HEK293 (cell line): ENCODE data around the gene SMIM32.

ENCODE experiments used
- CTCF ChIA-PET: fragments of 350-600 bp; formaldehyde crosslinking; extraction: SDS; loops from one replicate; lab custom pipeline; 2021; ENCODE audit warnings: antibody characterized with exemption; lab: Yijun Ruan, JAX
- POLR2A ChIA-PET: fragments of 300-600 bp; formaldehyde crosslinking; extraction: SDS; loops from one replicate; lab custom pipeline; 2020; ENCODE audit warnings: antibody characterized with exemption, inconsistent platforms; lab: Yijun Ruan, JAX
- H3K27ac ChIP-seq: fragments of 200-500 bp; sonication (Bioruptor generic); 2 replicates; pipeline ENCODE4 v1.5.1; 2014; ENCODE audit warnings: low read depth, low read length, control low read depth, inconsistent platforms; ENCODE audit errors: extremely low read depth
- H3K36me3 ChIP-seq, 2 experiments: fragments of 200-500 bp in 1 of 2; sonication (Bioruptor generic) in 1 of 2; 1 replicate in 1 of 2; 2 replicates in 1 of 2; pipeline ENCODE4 v1.5.1; 2014 to 2017; ENCODE audit warnings: inconsistent platforms in 2 of 2, low read length in 2 of 2; ENCODE audit not compliant: control insufficient read depth in 2 of 2, insufficient read depth in 1 of 2
- H3K4me1 ChIP-seq: fragments of 200-500 bp; sonication (Bioruptor generic); 2 replicates; pipeline ENCODE4 v1.5.1; 2014; ENCODE audit warnings: mild to moderate bottlenecking, low read length, inconsistent platforms; ENCODE audit not compliant: control insufficient read depth, insufficient read depth
- H3K4me3 ChIP-seq: 2 replicates; pipeline ENCODE4 v1.5.1; 2011; ENCODE audit warnings: low read depth, mild to moderate bottlenecking, control low read depth, low read length, moderate library complexity
- H3K9me3 ChIP-seq: fragments of 200-500 bp; sonication (Bioruptor generic); 2 replicates; pipeline ENCODE4 v1.5.1; 2014; ENCODE audit warnings: low read depth, low read length, inconsistent platforms; ENCODE audit not compliant: control insufficient read depth, insufficient read depth
- KLF7 ChIP-seq: fragments of 450-650 bp; formaldehyde crosslinking; IDR thresholded peaks from 2 replicates; pipeline ENCODE4 v1.5.1; 2016; ENCODE audit warnings: missing biosample characterization, missing genetic modification characterization, borderline replicate concordance
- MZF1 ChIP-seq: fragments of 450-650 bp; formaldehyde crosslinking; IDR thresholded peaks from 2 replicates; pipeline ENCODE4 v1.5.1; 2017; ENCODE audit warnings: missing biosample characterization, missing genetic modification characterization, borderline replicate concordance
- SP3 ChIP-seq: fragments of 450-650 bp; formaldehyde crosslinking; IDR thresholded peaks from 2 replicates; pipeline ENCODE4 v1.5.1; 2016; ENCODE audit warnings: missing biosample characterization, missing genetic modification characterization
- ZNF121 ChIP-seq: fragments of 450-650 bp; formaldehyde crosslinking; IDR thresholded peaks from 2 replicates; pipeline ENCODE4 v1.5.1; 2016; ENCODE audit warnings: missing biosample characterization, missing genetic modification characterization
- ZNF133 ChIP-seq: fragments of 450-650 bp; formaldehyde crosslinking; IDR thresholded peaks from 2 replicates; pipeline ENCODE4 v1.5.1; 2016; ENCODE audit warnings: missing biosample characterization, missing genetic modification characterization
- ZNF146 ChIP-seq: fragments of 450-650 bp; formaldehyde crosslinking; IDR thresholded peaks from 2 replicates; pipeline ENCODE4 v1.5.1; 2016; ENCODE audit warnings: missing biosample characterization, missing genetic modification characterization
- ZNF211 ChIP-seq: fragments of 450-650 bp; formaldehyde crosslinking; IDR thresholded peaks from 2 replicates; pipeline ENCODE4 v1.5.1; 2016; ENCODE audit warnings: low read depth, missing biosample characterization, missing genetic modification characterization
- ZNF354C ChIP-seq: fragments of 450-650 bp; formaldehyde crosslinking; IDR thresholded peaks from 2 replicates; pipeline ENCODE4 v1.5.1; 2016; ENCODE audit warnings: missing biosample characterization, missing genetic modification characterization, low read depth, borderline replicate concordance
- ZNF426 ChIP-seq: fragments of 450-650 bp; formaldehyde crosslinking; IDR thresholded peaks from 2 replicates; pipeline ENCODE4 v1.5.1; 2017; ENCODE audit warnings: missing biosample characterization, missing genetic modification characterization, mild to moderate bottlenecking, inconsistent platforms, moderate library complexity
- ZNF510 ChIP-seq: fragments of 450-650 bp; formaldehyde crosslinking; IDR thresholded peaks from 2 replicates; pipeline ENCODE4 v1.5.1; 2018; ENCODE audit warnings: mild to moderate bottlenecking, missing genetic modification characterization, missing biosample characterization; ENCODE audit not compliant: insufficient replicate concordance
- ZNF561 ChIP-seq: fragments of 450-650 bp; IDR thresholded peaks from 2 replicates; pipeline ENCODE4 v1.5.1; 2018; ENCODE audit warnings: missing biosample characterization, missing genetic modification characterization, borderline replicate concordance
- ZNF660 ChIP-seq: fragments of 450-650 bp; IDR thresholded peaks from 2 replicates; pipeline ENCODE4 v1.5.1; 2018; ENCODE audit warnings: missing biosample characterization, mild to moderate bottlenecking, missing genetic modification characterization
- ZNF791 ChIP-seq: fragments of 450-650 bp; formaldehyde crosslinking; IDR thresholded peaks from 2 replicates; pipeline ENCODE4 v1.5.1; 2016; ENCODE audit warnings: missing biosample characterization, missing genetic modification characterization
- ZXDB ChIP-seq: fragments of 450-650 bp; formaldehyde crosslinking; IDR thresholded peaks from 2 replicates; pipeline ENCODE4 v1.5.1; 2016; ENCODE audit warnings: missing biosample characterization, missing genetic modification characterization
- TF ChIP-seq, protein P1 (sequence below): fragments of 450-650 bp; formaldehyde crosslinking; IDR thresholded peaks from 2 replicates; pipeline ENCODE4 v1.5.1; 2016; ENCODE audit warnings: missing biosample characterization, missing genetic modification characterization
- TF ChIP-seq, protein P2 (sequence below): fragments of 450-650 bp; formaldehyde crosslinking; IDR thresholded peaks from 2 replicates; pipeline ENCODE4 v1.5.1; 2016; ENCODE audit warnings: missing biosample characterization, missing genetic modification characterization
- TF ChIP-seq, protein P3 (sequence below): fragments of 450-650 bp; formaldehyde crosslinking; IDR thresholded peaks from 2 replicates; pipeline ENCODE4 v1.5.1; 2016; ENCODE audit warnings: missing biosample characterization, missing genetic modification characterization
- TF ChIP-seq, protein P4 (sequence below): fragments of 450-650 bp; IDR thresholded peaks from 2 replicates; pipeline ENCODE4 v1.5.1; 2018; ENCODE audit warnings: missing biosample characterization, mild to moderate bottlenecking, missing genetic modification characterization
- TF ChIP-seq, protein P5 (sequence below): fragments of 450-650 bp; formaldehyde crosslinking; IDR thresholded peaks from 2 replicates; pipeline ENCODE4 v1.5.1; 2016; ENCODE audit warnings: missing biosample characterization, missing genetic modification characterization

SMIM32 gene

DNA sequence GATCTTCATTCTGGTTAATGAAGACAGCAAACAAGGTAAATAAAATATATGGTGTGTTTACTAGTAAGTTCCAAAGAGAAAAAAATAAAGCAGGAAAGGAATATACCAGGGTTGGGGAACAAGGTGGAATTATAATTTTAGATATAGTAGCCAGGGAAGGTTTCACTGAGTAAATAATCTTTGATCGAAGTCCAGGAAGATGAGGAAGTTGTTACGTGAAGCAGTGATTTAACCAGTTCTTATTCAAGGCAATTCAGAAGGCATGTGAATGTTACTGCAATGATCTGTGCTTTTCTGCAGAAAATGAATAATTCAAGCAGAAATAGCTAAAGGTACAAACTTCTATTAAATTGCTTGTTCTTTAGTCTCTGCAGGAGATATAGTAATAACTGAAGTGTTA, 6.2 kb downstream of the SMIM32 start (continued):
- TF ChIP-seq, protein P1, sequence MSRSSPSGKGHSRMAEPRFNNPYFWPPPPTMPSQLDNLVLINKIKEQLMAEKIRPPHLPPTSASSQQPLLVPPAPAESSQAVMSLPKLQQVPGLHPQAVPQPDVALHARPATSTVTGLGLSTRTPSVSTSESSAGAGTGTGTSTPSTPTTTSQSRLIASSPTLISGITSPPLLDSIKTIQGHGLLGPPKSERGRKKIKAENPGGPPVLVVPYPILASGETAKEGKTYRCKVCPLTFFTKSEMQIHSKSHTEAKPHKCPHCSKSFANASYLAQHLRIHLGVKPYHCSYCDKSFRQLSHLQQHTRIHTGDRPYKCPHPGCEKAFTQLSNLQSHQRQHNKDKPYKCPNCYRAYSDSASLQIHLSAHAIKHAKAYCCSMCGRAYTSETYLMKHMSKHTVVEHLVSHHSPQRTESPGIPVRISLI (tag by site-specific recombination), result no peak
- TF ChIP-seq, protein P2, sequence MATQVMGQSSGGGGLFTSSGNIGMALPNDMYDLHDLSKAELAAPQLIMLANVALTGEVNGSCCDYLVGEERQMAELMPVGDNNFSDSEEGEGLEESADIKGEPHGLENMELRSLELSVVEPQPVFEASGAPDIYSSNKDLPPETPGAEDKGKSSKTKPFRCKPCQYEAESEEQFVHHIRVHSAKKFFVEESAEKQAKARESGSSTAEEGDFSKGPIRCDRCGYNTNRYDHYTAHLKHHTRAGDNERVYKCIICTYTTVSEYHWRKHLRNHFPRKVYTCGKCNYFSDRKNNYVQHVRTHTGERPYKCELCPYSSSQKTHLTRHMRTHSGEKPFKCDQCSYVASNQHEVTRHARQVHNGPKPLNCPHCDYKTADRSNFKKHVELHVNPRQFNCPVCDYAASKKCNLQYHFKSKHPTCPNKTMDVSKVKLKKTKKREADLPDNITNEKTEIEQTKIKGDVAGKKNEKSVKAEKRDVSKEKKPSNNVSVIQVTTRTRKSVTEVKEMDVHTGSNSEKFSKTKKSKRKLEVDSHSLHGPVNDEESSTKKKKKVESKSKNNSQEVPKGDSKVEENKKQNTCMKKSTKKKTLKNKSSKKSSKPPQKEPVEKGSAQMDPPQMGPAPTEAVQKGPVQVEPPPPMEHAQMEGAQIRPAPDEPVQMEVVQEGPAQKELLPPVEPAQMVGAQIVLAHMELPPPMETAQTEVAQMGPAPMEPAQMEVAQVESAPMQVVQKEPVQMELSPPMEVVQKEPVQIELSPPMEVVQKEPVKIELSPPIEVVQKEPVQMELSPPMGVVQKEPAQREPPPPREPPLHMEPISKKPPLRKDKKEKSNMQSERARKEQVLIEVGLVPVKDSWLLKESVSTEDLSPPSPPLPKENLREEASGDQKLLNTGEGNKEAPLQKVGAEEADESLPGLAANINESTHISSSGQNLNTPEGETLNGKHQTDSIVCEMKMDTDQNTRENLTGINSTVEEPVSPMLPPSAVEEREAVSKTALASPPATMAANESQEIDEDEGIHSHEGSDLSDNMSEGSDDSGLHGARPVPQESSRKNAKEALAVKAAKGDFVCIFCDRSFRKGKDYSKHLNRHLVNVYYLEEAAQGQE (tag by site-specific recombination), result no peak

DNA sequence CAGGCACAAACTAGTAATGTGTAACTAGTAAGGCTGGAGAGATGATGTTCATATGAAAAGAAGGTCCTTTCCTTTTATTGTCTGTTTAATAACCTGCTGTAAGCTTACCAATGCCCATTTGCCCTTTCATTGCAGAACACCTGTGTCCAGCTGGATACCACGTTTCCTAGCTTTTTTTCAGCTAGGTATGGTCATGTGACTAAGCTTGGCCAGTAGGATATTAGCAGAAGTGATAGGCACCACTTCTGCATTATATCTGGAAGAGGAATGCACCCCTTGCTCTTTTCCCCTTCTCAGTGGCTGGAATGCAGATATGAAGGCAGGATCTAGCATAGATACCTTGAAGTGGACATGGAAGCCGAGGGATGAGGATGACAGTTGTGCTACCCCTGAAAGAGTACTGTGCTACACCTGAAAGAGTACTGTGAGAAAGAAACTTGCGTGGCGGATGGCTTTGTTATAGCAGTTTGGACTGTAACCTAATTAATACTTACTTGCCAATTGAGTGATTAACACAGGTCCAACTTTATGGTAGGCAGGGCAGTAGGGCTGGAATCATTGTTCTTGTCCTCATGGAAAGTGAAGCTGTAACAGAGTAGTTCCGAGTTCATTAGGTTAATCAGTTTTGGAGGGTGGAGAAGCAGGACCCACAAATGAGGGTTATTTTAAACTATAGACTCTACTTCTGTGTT, 6.8 kb downstream of the SMIM32 start:
- Histone ChIP-seq H3K27ac (no peak overlapping the region), H3K4me3 (no peak overlapping the region), H3K36me3 (peaks cover 0 to 38% of the 10 kb centered on the region in 2 experiments; a peak in 1 of 3 replicates), H3K9me3 (no peaks in the 10 kb centered on the region), H3K4me1 (no peaks in the 10 kb centered on the region)
- no peak for TF ChIP-seq KLF7 (tag by site-specific recombination)
- no peak for TF ChIP-seq ZNF121 (tag by site-specific recombination)
- TF ChIP-seq SP3, result no peak
- TF ChIP-seq ZNF211 (tag by site-specific recombination), result no peak
- TF ChIP-seq, protein P3, sequence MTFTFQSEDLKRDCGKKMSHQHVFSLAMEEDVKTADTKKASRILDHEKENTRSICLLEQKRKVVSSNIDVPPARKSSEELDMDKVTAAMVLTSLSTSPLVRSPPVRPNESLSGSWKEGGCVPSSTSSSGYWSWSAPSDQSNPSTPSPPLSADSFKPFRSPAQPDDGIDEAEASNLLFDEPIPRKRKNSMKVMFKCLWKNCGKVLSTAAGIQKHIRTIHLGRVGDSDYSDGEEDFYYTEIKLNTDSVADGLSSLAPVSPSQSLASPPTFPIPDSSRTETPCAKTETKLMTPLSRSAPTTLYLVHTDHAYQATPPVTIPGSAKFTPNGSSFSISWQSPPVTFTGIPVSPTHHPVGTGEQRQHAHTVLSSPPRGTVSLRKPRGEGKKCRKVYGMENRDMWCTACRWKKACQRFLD (tag by site-specific recombination), result no peak
- TF ChIP-seq ZNF561 (tag by site-specific recombination), result no peak
- TF ChIP-seq ZNF510 (tag by site-specific recombination), result no peak
- CTCF ChIA-PET, result interaction anchor here (0.9 to 1.6 kb wide), 3 partner anchors 9 to 102 kb away, joined by 3 to 10 read pairs (median 3); no protein-coding TSS in a partner anchor
- POLR2A ChIA-PET, result no interaction called here

DNA sequence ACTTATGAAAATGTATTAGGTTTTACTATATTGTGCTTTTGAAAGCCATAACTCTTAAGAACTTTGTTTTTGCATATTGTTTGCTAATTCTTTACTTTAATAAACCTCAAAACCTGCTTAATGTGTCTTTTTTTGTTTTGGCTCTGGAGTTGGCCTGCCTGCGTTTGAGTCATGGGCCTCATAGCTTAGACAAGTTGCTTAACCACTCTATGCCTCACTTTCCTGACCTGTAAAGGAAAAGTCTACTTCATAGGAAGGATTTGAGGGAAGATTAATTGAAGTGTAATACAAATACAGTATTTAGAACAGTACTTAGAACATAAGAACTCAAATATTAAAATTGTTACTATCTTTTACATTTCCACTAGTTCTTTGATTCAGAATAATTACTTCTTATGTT, 10.3 kb downstream of the SMIM32 start:
- H3K36me3 ChIP-seq, result peaks cover 4 to 40% of the 10 kb centered on the region in 2 experiments; a peak in 2 of 3 replicates

More for the DNA sequence above, 10.3 kb downstream of the SMIM32 start:
- no peaks in the 10 kb centered on the region for H3K4me1 ChIP-seq
- no peak overlapping the region for H3K4me3 ChIP-seq
- no peaks in the 10 kb centered on the region for H3K9me3 ChIP-seq
- TF ChIP-seq ZNF660 (tag by site-specific recombination) (no peak), ZNF426 (tag by site-specific recombination) (no peak), ZNF791 (no peak), ZNF146 (tag by site-specific recombination) (no peak), ZNF133 (tag by site-specific recombination) (no peak), MZF1 (tag by site-specific recombination) (no peak), ZNF354C (tag by site-specific recombination) (no peak), ZXDB (no peak)
- TF ChIP-seq, protein P4, sequence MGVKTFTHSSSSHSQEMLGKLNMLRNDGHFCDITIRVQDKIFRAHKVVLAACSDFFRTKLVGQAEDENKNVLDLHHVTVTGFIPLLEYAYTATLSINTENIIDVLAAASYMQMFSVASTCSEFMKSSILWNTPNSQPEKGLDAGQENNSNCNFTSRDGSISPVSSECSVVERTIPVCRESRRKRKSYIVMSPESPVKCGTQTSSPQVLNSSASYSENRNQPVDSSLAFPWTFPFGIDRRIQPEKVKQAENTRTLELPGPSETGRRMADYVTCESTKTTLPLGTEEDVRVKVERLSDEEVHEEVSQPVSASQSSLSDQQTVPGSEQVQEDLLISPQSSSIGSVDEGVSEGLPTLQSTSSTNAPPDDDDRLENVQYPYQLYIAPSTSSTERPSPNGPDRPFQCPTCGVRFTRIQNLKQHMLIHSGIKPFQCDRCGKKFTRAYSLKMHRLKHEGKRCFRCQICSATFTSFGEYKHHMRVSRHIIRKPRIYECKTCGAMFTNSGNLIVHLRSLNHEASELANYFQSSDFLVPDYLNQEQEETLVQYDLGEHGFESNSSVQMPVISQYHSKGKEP, result no peak
- TF ChIP-seq, protein P5, sequence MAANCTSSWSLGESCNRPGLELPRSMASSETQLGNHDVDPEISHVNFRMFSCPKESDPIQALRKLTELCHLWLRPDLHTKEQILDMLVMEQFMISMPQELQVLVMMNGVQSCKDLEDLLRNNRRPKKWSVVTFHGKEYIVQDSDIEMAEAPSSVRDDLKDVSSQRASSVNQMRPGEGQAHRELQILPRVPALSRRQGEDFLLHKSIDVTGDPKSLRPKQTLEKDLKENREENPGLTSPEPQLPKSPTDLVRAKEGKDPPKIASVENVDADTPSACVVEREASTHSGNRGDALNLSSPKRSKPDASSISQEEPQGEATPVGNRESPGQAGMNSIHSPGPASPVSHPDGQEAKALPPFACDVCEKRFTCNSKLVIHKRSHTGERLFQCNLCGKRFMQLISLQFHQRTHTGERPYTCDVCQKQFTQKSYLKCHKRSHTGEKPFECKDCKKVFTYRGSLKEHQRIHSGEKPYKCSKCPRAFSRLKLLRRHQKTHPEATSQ (tag by site-specific recombination), result no peak
- TF ChIP-seq, all 188 proteins: peak for 0
- CTCF ChIA-PET, result interaction anchor here (0.6 to 1.7 kb wide), 2 partner anchors 9 to 108 kb away, joined by 3 to 9 read pairs; no protein-coding TSS in a partner anchor
- H3K27ac ChIP-seq, result no peak overlapping the region
- POLR2A ChIA-PET, result interaction anchor here (0.6 kb wide), 1 partner anchor 283 kb away, joined by 4 read pairs; no protein-coding TSS in a partner anchor
